HG02678 (cell line): ENCODE results near the gene KCNK18.
"Not testable (repeated sequence)": the region's sequence is repeated elsewhere in the genome, so short reads cannot be mapped to it uniquely, and the experiment has no call there.

ENCODE experiments used
- ATAC-seq: cut with Tn5 transposase; IDR thresholded peaks from one replicate; pipeline ENCODE4 v1.9.1; 2021; ENCODE audit warnings: mild to moderate bottlenecking, moderate library complexity; ENCODE audit not compliant: unreplicated experiment

The KCNK18 gene

DNA sequence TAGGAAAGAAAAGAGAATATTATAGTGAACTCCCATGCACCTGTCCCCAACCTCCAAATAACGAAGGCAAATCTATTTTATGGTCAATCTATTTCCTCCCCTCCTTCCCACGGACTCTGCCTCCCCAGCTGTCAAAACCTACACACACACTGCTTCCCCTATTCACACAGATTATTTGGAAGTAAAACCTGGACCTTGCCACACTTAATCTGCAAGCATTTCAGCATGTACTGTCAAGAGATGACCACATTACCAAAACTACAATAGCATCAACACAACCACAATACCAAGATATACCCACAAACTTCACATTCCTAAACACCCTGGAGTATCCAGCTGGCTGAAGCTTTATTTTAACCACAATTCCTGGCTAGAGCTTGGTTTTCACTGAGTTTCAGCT, 27.8 kb upstream of the KCNK18 start:
- ATAC-seq = no peak

DNA sequence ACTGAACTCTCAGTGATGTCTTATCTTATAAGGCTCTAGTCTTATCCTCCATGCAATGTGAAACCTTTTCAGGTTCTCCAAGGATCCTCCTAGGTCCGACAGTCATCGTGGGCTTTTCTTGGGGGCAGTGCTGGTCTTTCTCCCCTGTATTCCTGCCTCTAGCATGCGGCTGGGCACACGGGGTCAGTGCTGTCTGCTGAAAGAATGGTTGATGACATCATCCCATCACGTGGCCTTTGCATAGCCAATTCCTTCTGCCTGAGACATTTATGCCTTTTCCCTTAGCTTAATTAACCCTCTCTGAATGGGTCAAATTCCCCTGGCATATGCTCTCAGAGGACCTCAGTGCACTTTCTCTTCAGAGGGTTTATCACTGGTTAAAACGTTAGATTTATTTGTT, 27.0 kb upstream of the KCNK18 start:
- ATAC-seq = no peak

DNA sequence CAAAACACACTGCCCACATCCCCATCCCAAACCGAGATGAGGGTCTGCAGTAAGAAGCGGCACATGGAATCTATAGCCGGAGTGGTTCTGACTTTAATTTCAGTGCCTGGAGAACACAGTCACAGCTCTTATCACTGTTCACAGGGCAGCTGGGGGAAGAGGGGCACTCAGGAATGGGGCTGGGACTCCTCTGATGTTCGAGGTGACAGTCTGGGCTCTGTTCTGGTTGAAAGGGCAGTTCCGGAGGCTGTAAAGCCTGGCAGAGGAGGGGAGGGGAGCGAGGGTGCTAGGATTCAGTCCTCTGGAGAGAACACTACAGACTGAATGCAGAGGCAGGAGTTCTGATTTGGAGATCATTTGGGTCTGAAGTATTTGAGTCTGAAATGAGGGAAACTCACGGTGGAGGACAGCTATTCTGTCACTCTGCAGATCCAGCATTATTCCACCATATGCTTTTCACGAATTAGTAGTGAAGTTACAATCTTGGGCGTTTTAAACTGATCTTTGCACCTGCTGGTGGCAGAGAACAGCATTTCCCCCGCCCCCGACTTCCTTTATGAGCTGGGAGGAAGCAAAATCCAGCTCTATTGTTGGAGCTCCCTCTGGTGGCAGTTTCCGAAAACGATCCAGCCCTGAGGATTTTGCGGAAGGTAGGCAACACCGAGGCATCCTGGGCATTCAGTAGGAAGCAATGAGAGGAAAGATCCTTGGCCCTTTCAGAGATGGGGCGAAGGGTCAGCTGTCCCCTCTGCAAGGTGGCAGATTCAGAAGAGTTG, 22.7 kb upstream of the KCNK18 start:
- peak; percentile 86 for ATAC-seq

DNA sequence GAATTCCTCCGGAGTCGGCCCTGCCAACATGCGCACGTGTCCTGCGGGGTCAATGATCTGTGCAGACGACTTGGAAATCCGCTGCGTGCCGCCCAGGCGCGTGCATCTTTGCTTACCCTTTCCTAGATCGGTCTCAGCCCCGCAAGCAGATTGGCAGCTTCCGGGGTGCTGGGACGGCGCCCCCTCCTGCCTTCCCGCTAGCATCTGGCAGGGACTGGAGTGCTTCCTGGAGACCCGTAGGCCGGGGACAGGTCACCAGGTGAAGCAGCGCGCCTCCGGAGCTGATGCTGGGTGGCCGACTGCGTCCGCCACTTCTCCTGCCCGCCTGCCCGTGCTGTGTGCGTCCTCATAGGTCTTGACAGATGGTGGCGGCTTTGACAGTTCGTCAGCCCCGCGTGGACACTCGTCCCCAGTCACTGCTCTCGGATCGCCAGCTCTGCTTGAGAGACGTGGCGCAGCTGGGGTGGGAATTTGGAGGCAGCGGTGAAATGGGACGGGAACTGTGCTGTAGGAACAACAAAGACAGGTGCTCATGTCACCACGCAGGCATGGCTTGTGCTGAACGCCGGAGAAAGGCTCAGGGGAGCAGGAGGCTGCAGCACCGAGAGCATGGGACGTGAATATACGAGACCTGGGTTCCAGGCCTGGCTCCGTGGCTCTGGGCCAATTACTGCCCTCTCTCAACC, 21.9 kb upstream of the KCNK18 start:
- ATAC-seq = peak; percentile 34

DNA sequence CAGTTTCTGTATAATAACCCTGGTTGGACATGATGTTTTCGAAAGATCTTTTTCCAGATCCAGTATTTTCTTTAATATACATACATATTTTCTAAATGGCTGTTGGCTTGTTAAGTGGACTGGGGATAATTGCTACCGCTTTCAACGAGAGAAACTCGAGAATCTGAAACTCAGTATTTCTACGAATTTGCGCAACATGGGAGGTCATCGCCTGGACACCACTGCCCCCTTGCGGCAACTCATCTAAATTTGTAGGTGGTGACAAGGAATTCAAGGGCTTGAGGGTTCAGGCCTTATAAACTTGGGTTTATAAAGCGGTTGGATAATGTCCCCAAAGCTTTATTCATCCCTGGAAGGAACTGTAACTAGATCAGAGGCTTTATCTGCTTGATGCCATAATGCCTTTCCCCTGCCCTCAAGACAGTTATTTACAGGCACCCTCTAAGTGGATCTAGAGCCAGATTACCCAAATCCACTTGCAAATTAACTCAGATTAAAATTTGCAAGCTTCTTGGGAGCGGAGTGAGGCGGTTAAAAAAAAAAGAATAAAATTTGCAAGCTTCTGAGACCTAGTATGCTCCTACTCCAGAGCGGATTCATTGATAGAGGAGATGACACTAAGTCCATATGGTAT, 21.3 kb upstream of the KCNK18 start:
- peak; percentile 54 for ATAC-seq

DNA sequence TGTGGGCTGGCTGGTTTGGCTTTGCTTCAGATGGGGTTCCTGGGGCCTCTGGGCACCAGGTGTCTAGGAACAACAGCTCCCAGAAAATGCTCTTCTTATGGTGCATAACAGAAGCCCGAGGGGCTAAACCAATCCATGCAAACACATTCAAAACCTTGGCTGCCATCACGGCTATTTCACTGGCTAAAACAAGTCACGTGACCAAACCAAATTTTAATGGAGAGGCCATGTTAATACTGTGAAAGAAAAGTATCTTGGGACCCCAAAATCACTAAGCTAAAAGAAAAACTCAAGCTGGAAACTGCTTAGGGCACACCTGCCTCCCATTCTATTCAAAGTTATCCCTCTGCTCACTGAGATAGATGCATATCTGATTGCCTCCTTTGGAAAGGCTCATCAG, 19.1 kb upstream of the KCNK18 start:
- no peak for ATAC-seq

DNA sequence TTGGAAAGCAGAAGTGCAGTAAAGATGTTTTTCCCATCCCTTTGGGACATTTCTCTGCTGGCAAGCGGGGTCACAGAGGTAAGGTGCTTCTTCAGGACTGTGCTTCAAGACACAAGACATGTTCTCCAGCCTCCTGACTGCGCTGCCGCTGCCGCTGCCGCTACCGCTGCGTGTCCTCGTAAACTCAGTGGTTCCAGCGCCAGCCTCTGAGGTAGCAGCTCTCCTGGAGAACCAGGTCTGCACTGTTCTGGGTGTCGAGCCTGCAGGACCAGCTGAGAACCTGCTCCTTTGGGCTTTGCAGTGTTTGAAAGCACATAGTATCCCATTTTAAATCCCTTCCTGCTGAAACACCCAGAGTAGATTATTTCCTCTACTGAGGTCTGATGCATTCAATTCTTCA, 13.0 kb upstream of the KCNK18 start:
- no peak for ATAC-seq

DNA sequence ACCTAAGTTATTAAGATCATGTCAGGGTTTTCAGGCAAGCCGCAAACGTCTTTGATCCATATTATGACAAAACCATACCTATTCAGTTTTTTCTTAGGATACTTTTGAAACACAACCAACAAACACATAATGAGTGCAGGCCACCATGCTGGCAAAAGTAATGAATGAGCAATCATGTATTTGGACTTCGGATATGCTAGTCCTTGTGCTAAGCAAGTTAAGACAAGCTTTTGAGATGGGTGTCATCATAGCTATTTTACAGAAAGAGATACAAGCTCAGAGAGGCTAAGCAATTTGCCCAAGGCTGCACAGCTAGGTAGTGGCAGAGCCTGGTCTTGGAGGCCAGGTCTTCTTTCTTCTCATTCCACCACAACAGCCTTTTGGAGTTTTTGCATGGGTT, 12.5 kb upstream of the KCNK18 start:
- no peak for ATAC-seq

DNA sequence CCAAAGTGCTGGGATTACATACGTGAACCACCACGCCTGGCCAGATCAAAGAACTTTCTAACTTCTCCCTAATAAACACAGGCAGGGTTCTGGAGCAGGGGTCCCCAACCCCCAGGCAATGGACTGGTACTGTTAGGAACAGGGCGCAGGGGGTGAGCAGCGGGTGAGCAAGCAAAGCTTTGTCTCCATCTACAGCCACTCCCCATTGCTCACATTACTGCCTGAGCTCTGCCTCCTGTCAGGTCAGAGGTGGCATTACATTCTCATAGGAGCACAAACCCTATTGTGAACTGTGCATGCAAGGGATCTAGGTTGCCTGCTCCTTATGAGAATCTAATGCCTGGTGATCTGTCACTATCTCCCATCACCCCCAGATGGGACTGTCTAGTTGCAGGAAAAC, 11.5 kb upstream of the KCNK18 start:
- ATAC-seq = not testable (repeated sequence)

DNA sequence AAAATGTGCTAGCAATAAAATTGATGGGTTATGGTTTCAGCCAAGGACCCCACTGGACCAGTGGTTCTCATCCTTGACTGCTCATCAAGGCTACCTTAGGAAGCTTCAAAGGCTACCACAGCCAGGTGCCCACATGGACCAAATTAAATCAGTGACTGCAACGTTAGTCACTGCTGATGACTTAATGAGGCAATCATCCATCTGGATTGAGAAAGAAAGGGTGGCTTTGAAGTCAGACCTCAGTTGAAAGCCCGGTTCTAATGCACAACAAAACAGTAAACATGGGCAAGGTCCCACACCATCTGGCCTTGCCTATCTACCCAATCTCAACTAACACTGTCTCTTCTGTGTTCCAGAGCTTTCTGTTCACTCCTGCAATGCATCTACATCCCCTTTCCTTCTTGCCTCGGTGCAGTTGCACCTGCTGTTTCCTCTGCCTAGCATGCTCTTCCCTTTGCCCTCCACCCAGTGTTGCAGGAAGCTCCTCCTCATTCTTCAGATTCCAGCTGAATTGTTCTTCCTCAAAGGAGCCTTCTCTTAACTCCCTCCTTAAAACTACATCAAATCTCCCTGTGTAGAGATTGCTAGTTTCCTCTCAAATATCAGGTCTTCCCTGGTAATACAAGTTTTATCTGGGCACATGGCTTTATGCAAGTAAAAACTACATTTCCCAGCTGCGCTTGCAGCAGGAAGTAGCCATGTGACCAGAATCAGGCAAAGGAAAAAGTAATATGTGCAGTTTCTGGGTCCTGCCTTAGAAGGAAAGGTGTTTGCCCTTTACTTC, 10.3 kb upstream of the KCNK18 start:
- no peak for ATAC-seq

DNA sequence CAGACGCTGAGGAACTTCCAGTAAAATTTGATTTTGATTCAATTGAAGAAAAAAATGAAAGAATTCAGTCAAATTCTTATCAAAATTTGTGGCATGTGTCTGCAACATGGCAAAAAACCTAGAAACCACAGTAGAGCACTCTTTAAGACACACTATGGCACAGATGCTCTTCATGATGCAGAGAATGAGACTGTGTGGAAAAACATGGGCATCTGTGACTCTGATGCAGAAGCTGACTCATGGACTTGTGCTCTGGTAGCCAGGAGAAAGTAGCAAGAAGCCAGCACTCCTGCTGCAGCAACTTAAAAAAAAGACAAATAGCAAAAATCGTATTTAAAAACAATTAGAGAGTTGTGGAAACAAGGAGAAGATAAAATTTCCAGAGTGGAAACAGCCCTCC, 8.9 kb upstream of the KCNK18 start:
- no peak for ATAC-seq

DNA sequence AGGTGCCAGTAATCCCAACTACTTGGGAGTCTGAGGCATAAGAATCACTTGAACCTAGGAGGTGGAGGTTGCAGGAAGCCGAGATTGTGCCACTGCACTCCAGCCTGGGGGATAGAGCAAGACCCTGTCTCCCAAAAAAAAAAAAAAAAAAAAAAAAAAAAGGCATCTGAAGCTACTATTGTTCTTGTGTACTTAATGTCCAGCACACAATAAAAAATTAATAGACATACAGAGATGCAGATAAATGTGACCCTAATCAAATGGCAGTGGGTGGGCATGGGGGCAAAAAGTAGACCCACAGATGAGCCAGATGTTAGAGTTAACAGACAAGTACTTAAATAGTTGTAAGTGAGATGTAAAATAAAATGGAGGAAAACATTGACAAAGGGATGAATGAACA, 7.7 kb upstream of the KCNK18 start:
- no peak for ATAC-seq

DNA sequence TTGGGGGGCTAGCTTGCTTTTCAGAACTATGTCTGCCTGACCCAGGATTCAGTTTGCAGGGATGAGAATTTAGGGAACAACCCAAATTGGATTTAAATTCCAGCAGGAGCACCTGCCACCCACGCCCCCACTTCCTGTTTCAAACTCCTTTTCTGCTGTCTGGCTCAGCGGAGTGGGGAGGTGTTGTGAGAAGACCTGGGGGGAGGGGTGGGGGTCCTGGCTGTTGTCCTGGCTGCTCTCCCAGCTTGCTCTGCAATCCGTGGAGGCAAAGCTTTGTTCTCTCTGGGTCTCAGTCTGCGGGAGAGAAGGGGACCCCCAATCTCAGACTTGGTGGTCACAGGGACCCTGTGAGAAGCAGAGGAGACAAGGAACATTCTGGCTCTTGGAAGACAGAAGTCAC, 799 bp downstream of the KCNK18 start:
- ATAC-seq = no peak

DNA sequence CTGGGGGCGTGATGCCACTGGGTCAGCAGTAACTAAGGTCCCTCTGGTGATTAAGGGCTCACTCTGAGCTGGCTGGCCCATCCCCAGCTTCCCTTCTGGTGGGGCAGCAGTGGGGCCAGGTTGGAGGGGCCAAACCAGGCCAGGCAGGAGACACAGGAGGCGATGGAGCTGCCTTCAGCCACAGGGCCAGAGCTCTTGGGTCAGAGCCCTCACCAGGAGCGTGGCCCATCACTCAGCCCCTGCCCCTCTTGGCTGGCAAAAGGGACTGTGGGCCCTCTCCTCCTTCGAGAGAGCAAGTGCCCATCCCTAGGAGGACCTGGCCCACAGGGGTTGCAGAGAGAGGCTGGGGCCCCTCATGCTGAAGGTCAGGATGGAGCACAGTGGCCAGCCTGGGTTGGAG, 4.5 kb downstream of the KCNK18 start:
- no peak for ATAC-seq

DNA sequence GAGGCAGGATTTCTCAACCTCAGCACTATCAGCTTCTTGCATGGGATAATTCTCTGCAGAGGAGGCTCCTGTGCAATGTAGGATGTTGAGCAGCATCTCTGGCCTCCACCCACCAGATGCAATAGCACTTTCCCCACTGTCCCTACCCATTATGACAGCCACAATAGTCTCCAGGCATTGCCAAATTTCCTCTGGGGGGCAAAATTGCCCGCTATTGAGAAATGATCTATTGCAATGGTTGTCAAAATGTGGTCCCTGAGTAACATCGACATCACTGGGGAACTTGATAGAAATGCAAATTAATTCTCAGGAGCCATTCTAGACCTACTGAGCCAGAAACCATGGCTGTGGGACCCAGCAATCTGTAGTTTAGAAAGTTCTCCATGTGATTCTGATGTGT, 7.0 kb downstream of the KCNK18 start:
- no peak for ATAC-seq

DNA sequence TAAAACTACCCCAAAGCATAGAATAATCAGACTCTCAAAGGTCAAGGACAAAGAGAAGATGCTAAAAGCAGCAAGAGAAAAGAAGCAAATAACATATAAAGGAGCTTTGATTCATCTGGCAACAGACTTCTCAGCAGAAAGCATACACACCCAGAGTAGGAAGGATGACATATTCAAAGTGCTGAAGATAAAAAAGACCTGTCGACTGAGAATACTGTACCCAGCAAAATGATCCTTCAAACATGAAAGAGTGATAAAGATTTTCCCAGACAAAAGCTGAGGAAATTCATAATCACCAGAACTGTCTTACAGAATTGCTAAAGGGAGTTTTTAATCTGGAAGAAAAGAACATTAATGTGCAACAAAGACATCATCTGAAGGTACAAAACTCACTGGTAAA, 14.9 kb downstream of the KCNK18 start:
- ATAC-seq = no peak

DNA sequence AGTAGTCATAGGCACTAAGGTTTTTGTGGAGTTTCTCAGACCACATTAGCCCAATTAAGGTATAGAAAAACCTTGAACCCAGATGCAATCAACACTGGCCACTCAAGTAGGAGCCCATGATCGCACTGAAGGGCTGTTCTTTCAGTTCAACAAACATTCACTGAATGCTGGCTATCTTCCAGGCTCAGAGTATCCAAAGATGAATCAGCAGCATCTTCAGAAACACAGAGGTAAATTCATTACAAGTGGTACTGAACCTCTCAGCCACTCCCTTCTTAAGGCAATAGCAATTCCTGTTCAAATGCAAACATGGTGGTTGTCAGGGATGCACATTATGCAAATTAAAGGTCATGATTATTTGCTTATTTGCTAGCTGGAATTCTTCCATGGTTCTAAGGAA, 17.1 kb downstream of the KCNK18 start:
- ATAC-seq = no peak

DNA sequence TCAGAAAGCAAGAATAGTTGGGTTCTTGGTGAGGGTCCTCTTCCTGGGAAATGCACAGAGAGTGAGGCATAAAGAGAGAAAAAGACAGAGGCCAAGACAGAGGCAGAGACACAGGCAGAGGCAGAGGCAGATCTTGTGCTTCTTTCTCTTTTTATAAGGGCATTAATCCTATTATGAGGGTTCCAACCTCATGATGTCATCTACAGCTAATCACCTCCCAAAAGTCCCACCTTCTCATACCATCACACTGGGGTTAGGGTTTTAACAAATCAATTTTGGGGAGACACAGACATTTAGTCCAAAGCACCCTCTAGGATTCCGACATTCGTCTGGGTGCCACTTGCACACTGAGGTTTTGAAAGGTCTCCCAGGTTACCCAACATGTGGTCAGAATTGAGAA, 17.8 kb downstream of the KCNK18 start:
- no peak for ATAC-seq

DNA sequence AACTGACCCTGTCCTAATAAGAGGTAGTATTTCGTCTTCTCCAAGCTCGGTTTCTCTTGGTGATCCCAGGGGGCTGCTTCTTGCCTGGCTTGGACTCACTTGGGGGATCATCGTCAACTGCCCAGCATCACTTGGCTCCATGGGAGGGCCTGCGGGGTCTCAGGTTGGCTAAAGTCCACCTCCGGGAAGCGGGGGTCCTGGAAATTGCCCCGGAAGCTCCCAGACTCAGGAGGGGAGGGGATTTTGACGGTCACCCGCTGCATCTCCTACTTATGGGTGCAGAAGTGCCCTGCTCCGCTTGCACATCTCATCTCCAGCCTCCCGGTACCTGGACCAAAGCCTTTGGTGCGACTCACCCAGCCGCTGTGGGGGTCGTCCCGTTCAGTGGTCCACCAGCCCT, 18.7 kb downstream of the KCNK18 start:
- ATAC-seq = no peak

DNA sequence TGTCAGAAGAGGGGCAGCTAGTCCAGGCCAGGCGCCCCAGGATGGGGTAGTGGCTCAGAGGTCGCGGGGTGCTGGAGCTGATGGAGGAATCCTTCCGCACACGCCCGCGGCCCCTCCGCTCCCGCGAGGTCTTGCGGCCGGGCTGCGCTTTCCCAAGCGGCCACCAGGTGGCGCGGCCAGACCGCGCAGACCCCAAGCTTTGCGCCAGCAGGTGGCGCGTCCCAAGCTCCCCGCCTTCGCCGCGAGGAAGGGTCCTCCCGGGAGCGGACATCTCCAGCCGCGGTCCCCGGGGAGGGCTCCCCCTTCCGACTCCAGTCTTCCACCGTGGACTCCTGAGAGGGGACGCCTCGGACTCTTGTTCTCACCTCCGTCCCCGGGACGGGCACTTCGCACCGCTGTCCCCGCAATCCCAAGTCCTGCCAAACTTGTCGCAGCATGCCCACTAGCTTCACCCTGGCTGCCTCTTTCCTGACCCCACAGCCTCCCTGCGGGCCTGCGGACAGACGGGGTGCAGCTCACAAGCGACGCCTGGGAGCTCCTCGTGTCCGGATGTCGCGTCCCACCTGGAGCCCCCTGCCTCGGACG, 19.4 kb downstream of the KCNK18 start:
- ATAC-seq = peak; percentile 85

DNA sequence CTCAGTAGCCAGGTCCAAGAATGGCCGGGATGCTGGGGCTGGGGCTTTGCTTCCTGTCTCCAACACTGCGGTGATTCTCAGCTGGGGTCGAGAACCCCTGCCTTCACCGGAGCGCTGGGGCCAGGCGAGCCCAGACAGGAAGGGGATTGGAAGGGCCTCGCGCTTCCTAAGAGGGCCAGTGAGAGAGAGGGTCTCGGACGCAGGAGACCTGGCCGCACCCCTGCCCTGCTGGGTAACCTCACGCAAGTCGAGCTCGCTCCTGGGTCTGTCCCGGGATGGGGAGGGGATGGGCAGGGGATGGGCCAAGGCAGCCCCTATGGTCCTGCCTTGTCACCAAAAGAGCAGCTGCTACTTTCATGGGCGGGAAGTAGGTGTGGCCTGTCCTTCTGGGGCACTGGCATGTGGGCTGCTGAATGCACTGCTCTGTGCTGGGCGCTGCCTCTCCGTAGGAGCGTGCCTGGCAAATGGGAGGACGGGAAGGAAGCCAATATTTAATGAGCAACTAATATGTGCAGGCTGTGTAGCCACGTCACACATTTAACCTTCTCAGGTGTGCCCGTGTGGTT, 20.0 kb downstream of the KCNK18 start:
- ATAC-seq = peak; percentile 61
